ENCODE results near the gene CCSER1. TPM values are rescaled to one million over a fixed set of nuclear protein-coding genes. Genes with fewer than 3 reads are reported as not detected.

Gene CCSER1
- total RNA-seq, 2 donors from 2014 or later, result 1.5 to 2.7 TPM

DNA sequence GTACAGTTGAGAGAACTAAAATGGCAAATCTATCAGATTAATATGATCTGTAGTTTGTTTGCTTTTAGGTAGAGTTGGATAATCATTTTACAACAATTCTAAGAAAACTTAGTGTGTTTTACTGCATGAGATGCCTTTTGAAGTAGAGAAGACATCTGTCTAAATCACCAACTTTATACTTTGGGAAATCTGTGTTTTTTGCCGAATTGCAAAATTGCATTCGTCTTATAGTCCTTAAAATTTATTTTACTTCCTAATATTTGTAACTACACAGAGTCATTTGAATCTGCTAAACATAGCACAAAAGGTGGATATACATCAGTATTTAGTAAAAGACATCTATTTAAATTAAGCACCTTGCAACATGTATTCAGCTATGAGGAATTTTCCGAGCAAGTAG is 100.0 kb downstream of the CCSER1 start:
- TF ChIP-seq, protein P1, sequence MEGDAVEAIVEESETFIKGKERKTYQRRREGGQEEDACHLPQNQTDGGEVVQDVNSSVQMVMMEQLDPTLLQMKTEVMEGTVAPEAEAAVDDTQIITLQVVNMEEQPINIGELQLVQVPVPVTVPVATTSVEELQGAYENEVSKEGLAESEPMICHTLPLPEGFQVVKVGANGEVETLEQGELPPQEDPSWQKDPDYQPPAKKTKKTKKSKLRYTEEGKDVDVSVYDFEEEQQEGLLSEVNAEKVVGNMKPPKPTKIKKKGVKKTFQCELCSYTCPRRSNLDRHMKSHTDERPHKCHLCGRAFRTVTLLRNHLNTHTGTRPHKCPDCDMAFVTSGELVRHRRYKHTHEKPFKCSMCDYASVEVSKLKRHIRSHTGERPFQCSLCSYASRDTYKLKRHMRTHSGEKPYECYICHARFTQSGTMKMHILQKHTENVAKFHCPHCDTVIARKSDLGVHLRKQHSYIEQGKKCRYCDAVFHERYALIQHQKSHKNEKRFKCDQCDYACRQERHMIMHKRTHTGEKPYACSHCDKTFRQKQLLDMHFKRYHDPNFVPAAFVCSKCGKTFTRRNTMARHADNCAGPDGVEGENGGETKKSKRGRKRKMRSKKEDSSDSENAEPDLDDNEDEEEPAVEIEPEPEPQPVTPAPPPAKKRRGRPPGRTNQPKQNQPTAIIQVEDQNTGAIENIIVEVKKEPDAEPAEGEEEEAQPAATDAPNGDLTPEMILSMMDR (IDR thresholded peaks at IDR 0.05), result no peak
- no peak for DNase-seq (ENCODE audit: low spot score)
- Histone ChIP-seq H3K27ac (no peak overlapping the region), H3K27me3 (replicated peaks; ENCODE audit: insufficient read depth) (no peaks in the 10 kb centered on the region), H3K4me1 (ENCODE audit: control insufficient read depth in 1 of 2, low read depth in 2 of 2) (no peaks in the 10 kb centered on the region), H3K36me3 (no peaks in the 10 kb centered on the region), H3K4me3 (no peak overlapping the region), H3K9me3 (no peaks in the 10 kb centered on the region)
- ATAC-seq (ENCODE audit: insufficient number of reproducible peaks, low FRiP score, low read depth), result no peak

DNA sequence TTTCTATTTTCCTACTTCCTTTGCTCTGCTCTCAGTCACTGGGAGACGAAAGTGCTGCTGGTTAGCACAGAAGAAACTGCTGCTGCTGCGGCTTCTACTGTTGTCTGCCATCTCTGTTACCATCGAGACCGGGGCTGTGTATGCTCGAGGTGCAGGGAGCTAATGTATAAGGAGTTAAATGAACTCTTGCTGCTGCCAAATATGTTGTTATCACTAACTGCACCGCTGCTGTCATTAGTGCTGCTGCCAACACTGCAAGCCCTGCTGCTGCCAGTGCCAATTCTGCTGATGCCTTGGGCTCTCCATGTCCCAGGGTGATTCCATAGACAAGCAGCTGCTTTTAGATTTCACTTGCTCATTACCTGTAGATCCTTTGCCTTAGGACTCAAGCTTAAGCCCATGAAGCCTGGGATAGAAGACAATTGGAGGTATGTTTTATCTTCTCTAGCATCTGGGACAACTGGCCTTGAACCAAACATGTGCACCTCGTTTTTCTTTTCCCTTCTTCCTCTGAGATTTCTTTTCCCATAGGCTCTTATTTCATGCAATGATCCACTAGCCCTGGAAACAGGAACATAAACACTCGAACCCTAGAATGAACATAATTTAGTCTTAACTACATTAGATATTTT is 107.8 kb downstream of the CCSER1 start:
- H3K4me3 ChIP-seq, result no peak overlapping the region
- DNase-seq (ENCODE audit: low spot score) (no peak), ATAC-seq (ENCODE audit: insufficient number of reproducible peaks, low FRiP score, low read depth) (no peak)
- no peaks in the 10 kb centered on the region for H3K9me3 ChIP-seq
- H3K36me3 ChIP-seq, result no peaks in the 10 kb centered on the region
- H3K27me3 ChIP-seq (replicated peaks; ENCODE audit: insufficient read depth), result no peaks in the 10 kb centered on the region
- TF ChIP-seq, protein P1 (IDR thresholded peaks at IDR 0.05), result no peak
- no peaks in the 10 kb centered on the region for H3K4me1 ChIP-seq (ENCODE audit: control insufficient read depth in 1 of 2, low read depth in 2 of 2)
- no peak overlapping the region for H3K27ac ChIP-seq

DNA sequence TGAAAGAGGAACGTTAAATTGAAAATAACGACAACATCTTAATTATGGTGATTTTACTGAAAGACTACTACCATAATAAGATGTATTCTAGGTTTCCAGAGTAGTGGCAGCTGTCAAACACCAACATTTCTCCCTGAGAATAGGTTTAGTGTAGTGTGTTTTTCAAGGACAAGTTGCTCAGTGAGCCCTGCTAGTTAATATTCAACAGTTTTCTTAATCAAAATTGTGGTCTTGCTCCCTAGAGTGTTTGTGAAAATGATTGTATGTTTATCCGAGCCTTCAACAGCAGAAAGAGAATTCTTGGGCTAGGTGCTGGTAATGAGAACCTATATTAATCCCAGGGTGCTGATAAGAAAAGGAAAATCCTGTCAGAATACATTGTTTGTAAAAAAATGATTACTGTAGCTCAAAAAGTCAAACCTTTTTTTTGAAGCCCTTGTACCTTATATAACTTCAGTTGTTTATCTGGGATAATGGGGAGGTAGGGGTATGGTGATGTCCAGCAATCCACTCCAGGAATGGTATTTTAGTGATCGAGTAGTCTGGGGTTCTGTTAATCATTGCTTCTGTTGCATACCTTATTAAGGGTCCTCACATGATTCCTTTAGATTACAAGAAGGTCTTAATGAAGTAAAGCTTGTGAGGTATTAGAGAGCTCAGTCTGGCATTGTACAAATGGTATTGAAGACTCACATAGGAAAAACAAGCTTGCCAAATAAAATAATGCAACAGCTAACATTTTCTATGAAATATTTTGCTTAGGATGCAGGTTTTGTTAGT is 110.7 kb downstream of the CCSER1 start:
- no peaks in the 10 kb centered on the region for H3K27me3 ChIP-seq (replicated peaks; ENCODE audit: insufficient read depth)
- no peaks in the 10 kb centered on the region for H3K4me1 ChIP-seq (ENCODE audit: control insufficient read depth in 1 of 2, low read depth in 2 of 2)
- ATAC-seq (ENCODE audit: insufficient number of reproducible peaks, low FRiP score, low read depth), result no peak
- H3K27ac ChIP-seq, result no peak overlapping the region
- TF ChIP-seq, protein P1 (IDR thresholded peaks at IDR 0.05), result no peak
- no peak overlapping the region for H3K4me3 ChIP-seq
- H3K36me3 ChIP-seq, result no peaks in the 10 kb centered on the region
- H3K9me3 ChIP-seq, result no peaks in the 10 kb centered on the region
- no peak for DNase-seq (ENCODE audit: low spot score)

- DNase-seq (ENCODE audit: low spot score), result no peak
- TF ChIP-seq, protein P1 (IDR thresholded peaks at IDR 0.05), result no peak
- Histone ChIP-seq H3K4me3 (no peak overlapping the region), H3K9me3 (no peaks in the 10 kb centered on the region), H3K27ac (no peak overlapping the region), H3K4me1 (ENCODE audit: control insufficient read depth in 1 of 2, low read depth in 2 of 2) (no peaks in the 10 kb centered on the region), H3K36me3 (no peaks in the 10 kb centered on the region), H3K27me3 (replicated peaks; ENCODE audit: insufficient read depth) (no peaks in the 10 kb centered on the region)
- no peak for ATAC-seq (ENCODE audit: insufficient number of reproducible peaks, low FRiP score, low read depth)
Observed at GRCh38 chr4:90240333-90240732, 113.1 kb downstream of the CCSER1 start.

DNA sequence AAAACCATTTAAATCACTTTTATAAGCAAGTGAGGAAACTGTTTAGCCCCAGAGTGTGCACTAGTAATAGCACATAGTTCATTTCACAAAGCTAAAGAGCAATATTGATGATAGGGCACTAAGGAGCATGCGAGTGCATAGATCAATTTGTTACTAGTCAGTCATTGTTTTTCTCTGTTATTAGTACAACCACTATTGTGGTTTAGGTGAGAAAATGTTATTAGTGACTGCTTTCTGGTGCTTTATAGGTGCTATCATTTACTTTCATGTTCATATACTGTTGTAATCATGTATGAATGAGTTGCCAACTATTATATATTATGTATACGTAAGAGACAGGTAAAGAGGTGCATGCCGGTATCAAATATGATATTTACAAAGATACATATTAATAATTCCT is 113.8 kb downstream of the CCSER1 start:
- H3K27me3 ChIP-seq (replicated peaks; ENCODE audit: insufficient read depth), result no peaks in the 10 kb centered on the region
- H3K27ac ChIP-seq, result no peak overlapping the region
- TF ChIP-seq, protein P1 (IDR thresholded peaks at IDR 0.05), result no peak
- H3K4me3 ChIP-seq, result no peak overlapping the region
- ATAC-seq (ENCODE audit: insufficient number of reproducible peaks, low FRiP score, low read depth) (no peak), DNase-seq (ENCODE audit: low spot score) (no peak)
- H3K9me3 ChIP-seq, result no peaks in the 10 kb centered on the region
- H3K36me3 ChIP-seq, result no peaks in the 10 kb centered on the region
- no peaks in the 10 kb centered on the region for H3K4me1 ChIP-seq (ENCODE audit: control insufficient read depth in 1 of 2, low read depth in 2 of 2)

Measured in thoracic aorta (tissue), 2 donors.